GM12878 (cell line): ENCODE data around the gene PDE6A. TPM values are rescaled to one million over a fixed set of nuclear protein-coding genes. Genes with fewer than 3 reads are reported as not detected.

Experiments
- BACH1 ChIP-seq: fragments of 450-650 bp; IDR thresholded peaks from 2 replicates; pipeline ENCODE4 v1.6.1; 2017; ENCODE audit warnings: mild to moderate bottlenecking, borderline replicate concordance
- BMI1 ChIP-seq: fragments of 450-650 bp; IDR thresholded peaks from 2 replicates; pipeline ENCODE4 v1.6.1; 2016; ENCODE audit warnings: mild to moderate bottlenecking, moderate library complexity, borderline replicate concordance
- CTCF ChIP-seq, 3 experiments: IDR thresholded peaks in 2 of 3; conservative IDR thresholded peaks in 1 of 3; 2 replicates each; pipeline ENCODE4 v1.5.1; 2011; ENCODE audit warnings: low read depth in 3 of 3, low read length in 3 of 3, mild to moderate bottlenecking in 3 of 3, control low read depth in 2 of 3, moderate library complexity in 2 of 3, inconsistent platforms in 1 of 3, mixed read lengths in 1 of 3; ENCODE audit not compliant: control insufficient read depth in 2 of 3, insufficient read depth in 1 of 3; ENCODE audit errors: extremely low read depth in 1 of 3
- HDAC6 ChIP-seq: fragments of 200-600 bp; sonication (generic); IDR thresholded peaks from one replicate; pipeline ENCODE4 v1.8.0; 2017; ENCODE audit warnings: antibody characterized with exemption; ENCODE audit not compliant: unreplicated experiment
- HDGF ChIP-seq: fragments of 450-650 bp; IDR thresholded peaks from 2 replicates; pipeline ENCODE4 v1.6.1; 2016; ENCODE audit warnings: antibody characterized with exemption
- IRF3 ChIP-seq: fragments of 450-650 bp; IDR thresholded peaks from 2 replicates; pipeline ENCODE4 v1.6.1; 2014; ENCODE audit warnings: mild to moderate bottlenecking
- NFIC ChIP-seq: IDR thresholded peaks from 2 replicates; pipeline ENCODE4 v1.6.1; 2012; ENCODE audit warnings: low read depth, mild to moderate bottlenecking, inconsistent platforms, low read length, moderate library complexity
- NR2C1 ChIP-seq: fragments of 450-650 bp; IDR thresholded peaks from 2 replicates; pipeline ENCODE4 v1.6.1; 2017; ENCODE audit warnings: antibody characterized with exemption, mild to moderate bottlenecking, moderate library complexity
- SIN3A ChIP-seq: IDR thresholded peaks from 2 replicates; pipeline ENCODE4 v1.6.1; 2012; ENCODE audit warnings: low read depth, low read length, improper control_type of control experiment
- SKIL ChIP-seq: fragments of 450-650 bp; IDR thresholded peaks from 2 replicates; pipeline ENCODE4 v1.6.1; 2017; ENCODE audit warnings: mild to moderate bottlenecking, low read depth, inconsistent platforms; ENCODE audit not compliant: poor library complexity, severe bottlenecking
- SMARCA5 ChIP-seq: fragments of 450-650 bp; IDR thresholded peaks from 2 replicates; pipeline ENCODE4 v1.6.1; 2017; ENCODE audit warnings: mild to moderate bottlenecking
- SMC3 ChIP-seq: IDR thresholded peaks from 2 replicates; pipeline ENCODE4 v1.6.1; 2011; ENCODE audit warnings: low read length, improper control_type of control experiment, borderline replicate concordance
- TCF12 ChIP-seq: IDR thresholded peaks from 2 replicates; pipeline ENCODE4 v1.6.1; 2011; ENCODE audit warnings: low read depth, mild to moderate bottlenecking, low read length
- YY1 ChIP-seq: IDR thresholded peaks from 2 replicates; pipeline ENCODE4 v1.6.1; 2011; ENCODE audit warnings: low read depth, mild to moderate bottlenecking, low read length
- ZNF24 ChIP-seq: fragments of 450-650 bp; IDR thresholded peaks from 2 replicates; pipeline ENCODE4 v1.6.1; 2017; ENCODE audit warnings: antibody characterized with exemption, mild to moderate bottlenecking
- ZNF384 ChIP-seq: IDR thresholded peaks from 2 replicates; pipeline ENCODE4 v1.6.1; 2012; ENCODE audit warnings: low read depth, mild to moderate bottlenecking, low read length, improper control_type of control experiment, borderline replicate concordance
- ZNF687 ChIP-seq: fragments of 450-650 bp; IDR thresholded peaks from 2 replicates; pipeline ENCODE4 v1.6.1; 2017; ENCODE audit warnings: mild to moderate bottlenecking, moderate library complexity
- polyA plus RNA-seq, 11 experiments: library from polyadenylated mRNA; depleted of rRNA in 4 of 11; unstranded in 6 of 11; stranded (reverse) in 5 of 11; fragments of >200 nt; fragmentation: Nextera tagmentation in 4 of 11; fragmentation: Illumina TruSeq in 1 of 11; extraction: Ambion mirVana in 4 of 11; extraction: Trizol in 1 of 11; gene quantifications; 1 replicate in 1 of 11; 2 replicates in 10 of 11; pipeline versions ENCODE4 v1.2.1 to v1.2.3, GENCODE V29; 2011 to 2016; ENCODE audit warnings: inconsistent platforms in 2 of 11, missing spikeins in 2 of 11, low read depth in 1 of 11
- total RNA-seq, 4 experiments: library from RNA; depleted of rRNA in 3 of 4; stranded (reverse); fragments of >200 nt in 3 of 4; fragmentation: Illumina TruSeq in 1 of 4; extraction: Trizol in 1 of 4; gene quantifications; 2 replicates each; pipeline versions ENCODE4 v1.2.1 to v1.2.3, GENCODE V29; 2013 to 2021

PDE6A gene
- total and polyA plus RNA-seq, 10 of the 15 experiments (the other 5 are each of a cell fraction or from before 2014, with no cell fraction given), result 0.05 to 0.26 TPM; not detected in 8

- TF ChIP-seq IRF3, result no peak
- peak; percentile 80 for TF ChIP-seq YY1
- TF ChIP-seq NR2C1, result no peak
- TF ChIP-seq SMC3, result peak; percentile 96
- peak; percentile 73; the same call in 1 of the 2 replicates for TF ChIP-seq SMARCA5
- TF ChIP-seq BMI1, result no peak
- TF ChIP-seq SIN3A, result no peak
- no peak for TF ChIP-seq TCF12
- no peak for TF ChIP-seq BACH1
- TF ChIP-seq ZNF24, result peak; percentile 97
- peak; percentile 87 for TF ChIP-seq ZNF687
- TF ChIP-seq CTCF (IDR thresholded peaks at IDR 0.05 in 2 of 3, conservative IDR thresholded peaks at IDR 0.05 in 1 of 3; ENCODE audit: control insufficient read depth in 2 of 3, extremely low read depth in 1 of 3, insufficient read depth in 1 of 3, low read depth in 3 of 3, low read length in 3 of 3), result peak; percentile 78 to 89 (median 83)
- no peak for TF ChIP-seq HDAC6
- TF ChIP-seq NFIC, result no peak
- TF ChIP-seq SKIL, result peak; percentile 54
- no peak for TF ChIP-seq ZNF384
- 0 out of 2 replicates have a peak, but pooled peaks have one; percentile 52 for TF ChIP-seq HDGF
Measured at GRCh38 chr5:149828161-149829011, 116.2 kb downstream of the PDE6A start (continued).
